Anterior cingulate cortex (tissue), 58 donors: ENCODE measurements around the gene INPPL1.
"Not testable (repeated sequence)": the region's sequence is repeated elsewhere in the genome, so short reads cannot be mapped to it uniquely, and the experiment has no call there.

ENCODE experiments used
- DNase-seq, 58 donors: peaks; one replicate each; lab custom pipeline; 2025; lab: John Stamatoyannopoulos, UW

INPPL1 gene

GRCh38 chr11:72224564-72225410 is at the start of gene INPPL1:
TSS of gene INPPL1 (plus strand) at chr11:72224767. CDS start at chr11:72224985, 218 bp downstream.
- peak in 34 of 58 donors; percentile 9 to 65 (median 34) for DNase-seq

GRCh38 chr11:72177656-72178055 is 46.9 kb upstream of the INPPL1 start:
- DNase-seq: no peak

- DNase-seq: no peak
These were observed 45.3 kb upstream of the INPPL1 start for GRCh38 chr11:72179049-72179803.

GRCh38 chr11:72179804-72180396 is 44.7 kb upstream of the INPPL1 start:
- DNase-seq: no peak

GRCh38 chr11:72180892-72181552 is 43.5 kb upstream of the INPPL1 start:
- DNase-seq: not testable (repeated sequence)

- DNase-seq: not testable (repeated sequence)
These were observed 43.0 kb upstream of the INPPL1 start for GRCh38 chr11:72181553-72181958.

GRCh38 chr11:72188267-72188666 is 36.3 kb upstream of the INPPL1 start:
- no peak for DNase-seq

- peak in 29 of 58 donors; percentile 3 to 62 (median 19) for DNase-seq
These were observed 34.9 kb upstream of the INPPL1 start for GRCh38 chr11:72189455-72190250.

- no peak for DNase-seq
These were observed 33.9 kb upstream of the INPPL1 start for GRCh38 chr11:72190631-72191071.

- DNase-seq: peak in 1 of 58 donors; percentile 1
These were observed 32.6 kb upstream of the INPPL1 start, which contains the start of gene FOLR1 for GRCh38 chr11:72191961-72192381. TSS of gene FOLR1 (plus strand) at chr11:72192140. CDS start at chr11:72192174, 34 bp downstream.

GRCh38 chr11:72195518-72196270 is 28.9 kb upstream of the INPPL1 start:
- no peak for DNase-seq

- DNase-seq: not testable (repeated sequence)
These were observed 23.1 kb upstream of the INPPL1 start for GRCh38 chr11:72201445-72201844.

GRCh38 chr11:72202571-72202970 is 22.0 kb upstream of the INPPL1 start:
- no peak for DNase-seq

GRCh38 chr11:72203163-72203562 is 21.4 kb upstream of the INPPL1 start:
- DNase-seq: no peak

GRCh38 chr11:72204886-72205285 is 19.7 kb upstream of the INPPL1 start:
- no peak for DNase-seq

GRCh38 chr11:72206794-72207193 is 17.8 kb upstream of the INPPL1 start:
- DNase-seq: not testable (repeated sequence)

- DNase-seq: no peak
These were observed 16.3 kb upstream of the INPPL1 start for GRCh38 chr11:72208281-72208680.

- no peak for DNase-seq
These were observed 15.5 kb upstream of the INPPL1 start for GRCh38 chr11:72209101-72209500.

GRCh38 chr11:72216638-72217037 is 7.9 kb upstream of the INPPL1 start, which contains the start of gene FOLR2:
TSS of gene FOLR2 (plus strand) at chr11:72216794. CDS start at chr11:72218585, 1,791 bp downstream.
- DNase-seq: no peak
